Colon (tissue), 2 donors: ENCODE measurements around the gene GIMAP8.
"Not testable (repeated sequence)": the region's sequence is repeated elsewhere in the genome, so short reads cannot be mapped to it uniquely, and the experiment has no call there.

ENCODE experiments used
- FAIRE-seq: peaks from 2 replicates; lab custom pipeline; 2012; peaks lifted over from hg19 to GRCh38; lab: Jason Lieb, UNC
- donor health status: control.
- donor health status: control.

GIMAP8 gene

DNA sequence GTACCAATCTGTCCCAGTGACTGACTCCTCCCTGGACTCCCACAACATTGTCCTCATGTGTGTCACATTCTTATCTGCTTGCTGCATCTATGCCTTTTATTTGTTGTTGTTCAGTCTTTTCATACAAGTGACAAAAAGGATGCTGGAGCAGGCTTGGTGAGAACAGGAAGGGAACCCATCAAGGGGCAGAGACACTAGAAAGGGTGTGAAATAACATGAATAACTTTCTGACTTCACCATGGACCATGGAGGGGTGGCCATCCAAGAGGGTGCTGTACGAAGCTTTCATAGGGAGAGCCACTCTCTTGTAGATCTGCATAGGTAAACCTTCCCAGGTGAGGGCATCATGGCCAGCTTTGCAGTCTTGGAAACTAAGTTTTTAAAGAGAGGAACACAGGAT is 14.5 kb downstream of the GIMAP8 start:
- no peak for FAIRE-seq

- FAIRE-seq, result no peak
Measured at GRCh38 chr7:150465414-150465813, 15.0 kb downstream of the GIMAP8 start.

DNA sequence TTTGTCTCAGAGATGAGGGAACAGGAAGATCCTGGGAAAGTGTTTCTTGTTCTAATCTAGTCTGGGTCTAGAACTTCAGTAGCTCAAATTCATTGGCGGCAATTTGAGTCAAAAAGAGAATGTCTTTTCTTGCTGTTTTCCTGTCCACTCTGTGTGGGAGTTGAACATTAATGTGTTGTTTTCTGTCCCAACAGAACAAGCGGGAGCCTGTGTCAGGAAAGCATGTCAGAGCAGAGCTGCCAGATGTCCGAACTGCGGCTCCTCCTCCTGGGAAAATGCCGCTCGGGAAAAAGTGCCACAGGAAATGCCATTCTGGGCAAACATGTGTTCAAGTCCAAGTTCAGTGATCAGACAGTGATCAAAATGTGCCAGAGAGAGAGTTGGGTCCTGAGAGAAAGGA is 16.0 kb downstream of the GIMAP8 start:
- FAIRE-seq, result no peak

DNA sequence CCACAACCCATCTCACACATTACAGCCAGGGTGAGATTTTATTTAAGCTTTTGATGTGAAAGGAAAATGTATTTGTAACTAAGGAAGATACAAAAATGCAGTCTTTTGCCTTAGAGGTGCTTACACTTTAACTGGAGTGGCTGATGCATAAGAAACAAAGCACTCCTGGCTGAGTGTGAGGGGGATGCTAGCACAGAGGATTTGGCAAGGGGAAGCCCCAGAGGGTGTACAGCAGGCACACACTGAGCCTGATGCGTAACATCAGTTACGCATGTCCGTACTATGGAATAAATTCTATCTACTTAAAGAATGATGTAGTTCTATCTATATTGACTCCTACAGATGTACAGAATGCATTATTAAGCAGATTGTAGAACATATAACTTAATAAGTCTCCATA is 17.8 kb downstream of the GIMAP8 start:
- no peak for FAIRE-seq

DNA sequence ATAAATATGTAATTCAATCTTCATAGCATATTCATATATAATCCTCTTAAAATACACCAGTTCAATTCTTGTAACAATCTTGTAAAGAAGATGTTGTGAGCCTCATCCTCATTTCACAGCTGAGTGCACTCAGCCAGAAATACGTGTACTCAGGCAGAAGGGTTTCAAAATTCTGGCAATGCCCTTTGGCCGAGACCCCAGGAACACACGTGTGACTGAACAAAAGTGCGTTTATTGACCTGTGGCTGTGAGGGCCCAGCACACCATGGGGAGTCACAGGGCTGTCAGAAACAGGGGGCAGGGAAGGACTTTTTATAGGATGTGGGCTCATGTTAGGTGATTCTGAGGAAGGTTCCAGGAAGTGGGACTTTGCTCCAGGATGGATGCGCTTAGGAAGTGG is 21.5 kb downstream of the GIMAP8 start:
- FAIRE-seq, result no peak

- no peak for FAIRE-seq
Measured at GRCh38 chr7:150473902-150474301, 23.5 kb downstream of the GIMAP8 start.

GRCh38 chr7:150476285-150476684 is 25.9 kb downstream of the GIMAP8 start:
- no peak for FAIRE-seq

DNA sequence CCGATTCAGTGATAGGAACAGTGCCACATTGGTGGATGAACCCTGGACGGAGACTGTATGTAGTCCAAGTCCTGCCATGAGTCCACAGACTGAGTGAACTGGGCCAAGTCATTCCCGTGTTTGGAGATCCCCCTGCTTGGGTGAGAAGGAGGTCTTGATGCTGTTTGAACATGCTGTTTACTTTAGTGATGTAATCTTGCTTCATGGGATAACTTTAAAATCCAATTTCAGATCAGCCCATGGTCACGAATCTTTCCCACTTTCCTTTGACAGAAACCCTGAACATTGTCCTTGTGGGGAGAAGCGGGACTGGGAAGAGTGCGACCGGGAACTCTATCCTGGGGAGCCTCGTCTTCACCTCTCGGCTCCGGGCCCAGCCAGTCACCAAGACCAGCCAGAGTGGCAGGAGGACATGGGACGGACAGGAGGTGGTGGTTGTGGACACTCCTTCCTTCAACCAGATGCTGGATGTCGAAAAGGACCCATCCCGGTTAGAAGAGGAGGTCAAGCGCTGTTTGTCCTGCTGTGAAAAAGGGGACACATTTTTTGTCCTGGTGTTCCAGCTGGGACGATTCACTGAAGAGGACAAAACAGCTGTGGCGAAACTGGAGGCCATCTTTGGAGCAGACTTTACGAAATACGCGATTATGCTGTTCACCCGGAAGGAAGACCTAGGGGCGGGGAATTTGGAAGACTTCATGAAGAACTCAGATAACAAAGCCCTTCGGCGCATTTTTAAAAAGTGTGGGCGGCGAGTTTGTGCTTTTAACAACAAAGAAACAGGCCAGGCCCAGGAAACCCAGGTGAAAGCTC is 26.6 kb downstream of the GIMAP8 start:
- FAIRE-seq, result no peak

- no peak for FAIRE-seq
Measured at GRCh38 chr7:150479023-150479716, 28.7 kb downstream of the GIMAP8 start.

DNA sequence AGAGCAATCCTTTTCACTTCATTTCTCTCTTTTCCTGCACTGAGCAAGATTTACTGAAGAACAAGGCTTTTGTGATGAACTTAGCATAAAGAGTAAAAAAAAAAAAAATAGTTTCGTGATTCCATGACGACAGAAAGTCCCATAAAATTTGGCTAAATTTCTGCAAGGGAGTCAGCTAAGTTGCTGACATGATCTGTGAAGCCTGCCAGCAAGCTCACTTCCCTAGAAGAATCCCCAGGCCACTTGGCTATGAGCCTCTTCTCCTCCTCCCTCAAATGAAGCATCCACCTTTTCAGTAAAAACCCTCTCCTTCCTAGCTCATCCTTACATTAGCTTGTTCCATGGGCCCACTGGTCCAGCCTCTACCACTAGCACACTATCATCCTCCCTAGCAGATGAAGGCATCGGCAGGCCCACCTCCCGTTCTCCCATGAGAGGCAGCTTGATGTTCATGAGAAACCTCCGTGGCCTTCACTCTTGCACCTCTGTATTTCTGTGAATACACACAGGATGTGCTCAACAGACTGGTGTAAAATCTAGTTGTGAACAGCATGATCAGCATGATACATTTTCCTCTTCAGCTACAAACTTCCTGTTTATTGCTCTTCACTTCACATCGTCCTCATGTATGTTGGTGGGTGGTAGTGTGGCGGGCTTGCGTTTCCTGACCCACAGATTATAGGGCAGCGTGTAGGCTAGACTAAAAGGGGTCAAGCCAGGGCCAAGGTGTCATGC is 30.9 kb downstream of the GIMAP8 start:
- no peak for FAIRE-seq

- FAIRE-seq, result no peak
Measured at GRCh38 chr7:150481922-150482321, 31.5 kb downstream of the GIMAP8 start.

GRCh38 chr7:150483514-150483913 is 33.1 kb downstream of the GIMAP8 start:
- peak; percentile 31 for FAIRE-seq

GRCh38 chr7:150484071-150484470 is 33.6 kb downstream of the GIMAP8 start:
- peak; percentile 95 for FAIRE-seq

- FAIRE-seq, result no peak
Measured at GRCh38 chr7:150487625-150488024, 37.2 kb downstream of the GIMAP8 start.

- no peak for FAIRE-seq
Measured at GRCh38 chr7:150489782-150490181, 39.4 kb downstream of the GIMAP8 start.

- not testable (repeated sequence) for FAIRE-seq
Measured at GRCh38 chr7:150493442-150493841, 43.0 kb downstream of the GIMAP8 start.

- no peak for FAIRE-seq
Measured at GRCh38 chr7:150502519-150502918, 52.1 kb downstream of the GIMAP8 start.

DNA sequence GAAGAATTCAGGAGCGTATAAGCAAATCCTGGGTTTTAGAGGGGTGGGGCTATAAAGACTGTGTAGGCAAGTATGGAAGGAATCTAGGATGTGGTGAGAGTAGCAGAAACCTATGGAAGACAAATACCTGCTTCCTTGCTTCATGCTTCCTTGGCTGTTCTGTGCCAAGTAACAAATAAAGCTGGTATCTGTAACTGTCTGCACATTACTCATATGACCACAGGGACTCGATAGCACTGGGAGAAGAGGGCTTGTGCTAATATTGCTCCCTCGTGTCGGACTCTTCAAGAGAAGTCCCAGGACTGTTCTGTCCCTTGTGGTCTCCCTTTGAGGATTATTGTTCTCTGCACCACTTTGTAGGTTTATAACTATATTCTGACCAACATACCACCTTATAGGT is 52.7 kb downstream of the GIMAP8 start:
- FAIRE-seq, result no peak

DNA sequence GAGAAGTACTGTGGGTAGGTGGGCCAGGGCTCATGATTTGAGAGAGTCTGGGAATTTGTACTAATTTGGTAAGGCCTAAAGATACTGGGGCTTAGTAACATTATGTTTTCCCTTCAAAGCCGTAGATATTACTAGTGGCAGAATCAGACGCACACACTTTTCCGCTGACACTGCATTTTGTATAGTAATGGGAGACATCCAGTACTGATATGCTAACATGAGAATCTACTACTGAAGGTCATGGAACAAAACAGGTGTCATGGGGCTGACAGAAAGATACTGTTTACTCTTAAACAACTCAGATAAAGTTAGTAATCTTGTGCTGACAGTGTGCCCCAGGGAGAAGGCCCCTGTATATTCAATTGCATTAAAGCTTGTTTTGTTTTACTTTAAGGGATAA is 53.2 kb downstream of the GIMAP8 start:
- FAIRE-seq, result no peak

GRCh38 chr7:150507947-150508602 is 57.6 kb downstream of the GIMAP8 start:
- no peak for FAIRE-seq

- no peak for FAIRE-seq
Measured at GRCh38 chr7:150511048-150511447, 60.6 kb downstream of the GIMAP8 start.

- no peak for FAIRE-seq
Measured at GRCh38 chr7:150513758-150514157, 63.3 kb downstream of the GIMAP8 start.
